SH-SY5Y (cell line): Measurements from ENCODE around the gene KDM7A.

ENCODE experiments used
- GATA2 ChIP-seq: IDR thresholded peaks from 2 replicates; pipeline ENCODE4 v1.6.1; 2011; ENCODE audit warnings: mild to moderate bottlenecking, low read depth, low read length
- GATA3 ChIP-seq: IDR thresholded peaks from 2 replicates; pipeline ENCODE4 v1.6.1; 2011; ENCODE audit warnings: low read depth, mild to moderate bottlenecking, low read length, moderate library complexity

The KDM7A gene

GRCh38 chr7:140048138-140048537, 128.6 kb downstream of the KDM7A start:
- TF ChIP-seq GATA2 (no peak), GATA3 (no peak)

DNA sequence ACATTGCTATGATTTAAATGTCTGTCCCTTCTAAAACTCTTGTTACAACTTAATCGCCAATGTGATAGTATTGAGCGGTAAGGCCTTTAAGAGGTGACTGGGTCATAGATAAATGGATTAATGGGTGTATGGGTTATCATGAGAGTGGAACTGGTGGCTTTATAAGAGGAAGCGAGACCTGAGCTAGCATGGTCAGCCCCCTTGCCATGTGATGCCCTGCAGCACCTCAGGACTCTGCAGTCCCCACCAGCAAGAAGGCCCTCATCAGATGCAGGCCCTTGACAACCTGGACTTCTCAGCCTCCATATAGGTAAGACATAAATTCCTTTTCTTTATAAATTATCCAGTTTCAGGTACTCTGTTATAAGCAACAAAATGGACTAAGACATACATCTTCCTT, 129.6 kb downstream of the KDM7A start:
- no peak for TF ChIP-seq GATA3

- TF ChIP-seq GATA2 (no peak), GATA3 (no peak)
Observed at GRCh38 chr7:140045697-140046096, 131.1 kb downstream of the KDM7A start.

DNA sequence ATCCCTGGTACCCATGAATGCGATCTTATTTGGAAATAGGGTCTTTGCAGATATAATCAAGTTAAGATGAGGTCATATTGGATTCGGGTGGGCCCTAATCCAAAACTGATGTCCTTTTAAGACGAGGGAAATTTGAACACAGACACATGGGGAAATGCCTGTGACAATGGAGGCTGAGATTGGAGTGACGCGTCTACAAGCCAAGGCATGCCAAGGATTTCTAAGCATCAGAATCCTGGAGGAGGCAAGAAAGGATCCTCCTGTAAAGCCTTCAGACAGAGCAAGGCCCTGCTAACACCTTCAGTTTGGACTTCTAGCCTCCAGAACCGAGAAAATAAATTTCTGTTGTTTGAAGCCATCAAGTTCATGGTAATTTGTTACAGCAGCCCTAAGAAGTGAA, 132.5 kb downstream of the KDM7A start:
- TF ChIP-seq GATA2 (no peak), GATA3 (no peak)

DNA sequence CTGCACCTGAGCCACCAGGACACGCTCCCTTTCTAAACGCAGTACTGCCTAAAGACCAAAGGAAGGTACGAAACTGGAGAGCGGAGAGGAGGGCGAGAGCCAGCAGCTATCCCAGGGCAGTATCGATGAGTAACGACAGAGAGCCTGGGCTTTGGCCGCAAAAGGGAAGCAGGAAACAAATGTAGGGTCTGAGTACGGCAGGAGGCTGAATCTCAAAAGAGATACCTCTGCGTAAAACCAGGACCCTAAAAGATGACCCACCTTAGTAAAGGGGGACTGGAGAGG, 134.5 kb downstream of the KDM7A start:
- no peak for TF ChIP-seq GATA2
- TF ChIP-seq GATA3: no peak

DNA sequence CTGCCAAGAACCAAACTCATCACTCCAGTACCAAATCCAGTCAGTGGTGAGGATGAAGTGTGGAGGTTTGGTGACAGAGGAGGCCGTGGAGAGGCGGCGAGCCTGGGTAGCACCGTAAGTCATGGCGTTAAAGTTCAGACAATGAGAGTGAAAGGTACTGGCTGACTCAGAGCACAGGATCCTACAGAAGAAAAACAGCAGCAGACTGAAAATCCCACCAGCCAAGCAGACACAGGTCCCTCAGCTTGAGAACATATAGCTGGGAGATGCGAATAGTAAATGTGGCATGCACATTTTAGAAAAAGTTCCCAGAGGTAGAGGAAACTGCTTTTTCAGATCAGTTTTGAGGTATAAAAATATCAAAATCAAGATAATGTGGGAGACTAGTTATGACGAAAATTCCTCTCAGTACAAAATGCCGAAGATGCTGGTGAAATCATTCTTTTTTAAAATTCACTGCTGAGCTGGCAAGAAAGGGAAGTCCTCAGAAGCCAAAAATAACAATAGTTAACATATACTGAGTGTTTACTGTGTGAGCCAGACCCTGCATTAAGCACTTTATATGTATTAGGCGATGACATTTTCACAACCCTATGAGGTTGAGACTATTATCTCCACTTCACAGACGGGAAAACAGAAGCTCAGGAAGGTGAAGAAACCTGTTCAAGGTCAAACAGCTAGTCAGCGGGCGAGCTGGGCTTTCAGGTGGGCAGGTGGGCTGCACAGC, 135.0 kb downstream of the KDM7A start:
- TF ChIP-seq GATA3: no peak
- no peak for TF ChIP-seq GATA2

DNA sequence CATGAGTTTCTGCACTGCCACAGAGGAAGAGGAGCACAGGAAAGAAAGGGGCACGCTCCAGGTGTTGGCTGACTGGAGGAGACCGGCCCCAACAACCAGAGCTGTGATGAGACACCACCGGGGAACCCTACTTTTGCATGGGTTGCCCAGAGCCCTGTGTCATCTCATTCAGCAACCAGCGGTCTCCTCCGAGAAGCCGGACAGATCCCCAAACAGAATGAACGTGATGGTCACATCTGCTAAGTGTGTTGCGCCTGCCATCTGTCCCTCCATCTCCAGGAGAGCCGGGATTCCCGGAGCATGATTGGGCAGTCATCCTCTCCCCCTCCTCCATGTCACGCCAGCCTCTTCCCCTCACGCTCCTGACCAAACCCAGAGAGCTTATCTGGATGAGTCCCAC, 136.9 kb downstream of the KDM7A start:
- TF ChIP-seq GATA2: no peak
- TF ChIP-seq GATA3: no peak

- TF ChIP-seq GATA3 (no peak), GATA2 (no peak)
Observed at GRCh38 chr7:140039066-140039465, 137.7 kb downstream of the KDM7A start.

GRCh38 chr7:140036224-140036962, 140.4 kb downstream of the KDM7A start:
- TF ChIP-seq GATA3 (peak; percentile 94), GATA2 (peak; percentile 94)

DNA sequence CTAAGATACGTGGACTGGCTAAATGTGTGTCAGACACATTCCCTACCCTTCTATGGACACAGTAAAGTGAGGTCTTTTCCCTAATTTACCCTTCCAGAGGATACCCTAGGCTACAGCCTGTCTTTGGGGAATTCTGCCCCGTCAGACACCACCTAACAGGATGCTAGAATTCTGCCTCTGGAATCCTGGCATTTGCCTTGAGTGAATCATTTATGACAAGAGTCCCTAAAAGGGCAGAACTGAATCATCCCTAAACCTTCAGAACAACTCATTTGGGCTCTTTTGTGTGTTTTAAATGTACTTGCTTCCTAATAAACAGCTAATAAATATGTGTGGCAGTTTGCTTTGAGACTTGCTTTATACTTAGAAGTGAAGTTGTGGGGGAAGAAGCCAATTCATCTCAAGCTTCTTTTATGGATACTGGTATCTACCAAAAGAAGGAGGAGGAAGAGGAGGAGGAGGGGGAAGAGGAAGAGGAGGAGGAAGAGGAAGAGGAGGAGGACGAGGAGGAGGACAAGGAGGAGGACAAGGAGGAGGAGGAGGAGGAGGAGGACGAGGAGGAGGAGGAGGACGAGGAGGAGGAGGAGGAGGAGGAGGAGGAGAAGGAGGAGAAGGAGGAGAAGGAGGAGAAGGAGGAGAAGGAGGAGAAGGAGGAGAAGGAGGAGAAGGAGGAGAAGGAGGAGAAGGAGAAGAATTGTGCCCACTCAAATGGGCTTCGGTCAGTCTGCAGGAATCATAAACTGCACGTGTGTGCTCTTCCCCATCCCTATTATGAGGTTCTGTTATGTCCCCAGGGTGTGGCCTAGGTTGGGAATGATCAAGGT, 141.2 kb downstream of the KDM7A start:
- TF ChIP-seq GATA2 (no peak), GATA3 (no peak)
